GM13976 (cell line): ENCODE results near the gene ODF2L.

Experiments
- DNase-seq: peaks from one replicate; pipeline ENCODE4 v3.0.0; 2012; ENCODE audit warnings: low spot score
- in situ Hi-C: fragments of 300-500 bp; cut with MboI; formaldehyde crosslinking; loops from one replicate; pipeline ENCODE4 v1.12.0; 2022; ENCODE audit warnings: low sequenced_read_pairs, mixed read lengths, inconsistent platforms; ENCODE audit not compliant: unreplicated experiment
- TF ChIP-seq, protein P1 (sequence below): IDR thresholded peaks from 2 replicates; pipeline ENCODE4 v1.5.1; 2012; ENCODE audit warnings: borderline replicate concordance, mild to moderate bottlenecking; ENCODE audit not compliant: insufficient read depth; ENCODE audit errors: extremely low read depth, missing control alignments, control extremely low read depth

Gene ODF2L

DNA sequence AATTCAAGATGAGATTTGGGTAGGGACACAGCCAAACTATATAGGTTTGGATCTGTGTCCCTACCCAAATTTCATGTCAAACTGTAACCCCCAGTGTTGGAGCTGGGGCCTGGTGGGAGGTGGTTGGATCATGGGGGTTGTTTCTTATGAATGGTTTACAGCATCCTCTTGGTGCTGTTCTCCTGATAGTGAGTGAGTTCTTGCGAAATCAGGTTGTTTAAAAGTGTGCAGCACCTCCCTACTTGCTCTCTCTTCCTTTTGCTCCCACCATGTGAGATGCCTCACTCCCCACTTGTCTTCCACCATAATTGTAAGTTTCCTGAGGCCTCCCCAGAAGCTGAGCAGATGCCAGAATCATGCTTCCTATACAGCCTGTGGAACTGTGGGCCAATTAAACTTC lies 17.3 kb downstream of the ODF2L start:
- no peak for DNase-seq
- TF ChIP-seq, protein P1, sequence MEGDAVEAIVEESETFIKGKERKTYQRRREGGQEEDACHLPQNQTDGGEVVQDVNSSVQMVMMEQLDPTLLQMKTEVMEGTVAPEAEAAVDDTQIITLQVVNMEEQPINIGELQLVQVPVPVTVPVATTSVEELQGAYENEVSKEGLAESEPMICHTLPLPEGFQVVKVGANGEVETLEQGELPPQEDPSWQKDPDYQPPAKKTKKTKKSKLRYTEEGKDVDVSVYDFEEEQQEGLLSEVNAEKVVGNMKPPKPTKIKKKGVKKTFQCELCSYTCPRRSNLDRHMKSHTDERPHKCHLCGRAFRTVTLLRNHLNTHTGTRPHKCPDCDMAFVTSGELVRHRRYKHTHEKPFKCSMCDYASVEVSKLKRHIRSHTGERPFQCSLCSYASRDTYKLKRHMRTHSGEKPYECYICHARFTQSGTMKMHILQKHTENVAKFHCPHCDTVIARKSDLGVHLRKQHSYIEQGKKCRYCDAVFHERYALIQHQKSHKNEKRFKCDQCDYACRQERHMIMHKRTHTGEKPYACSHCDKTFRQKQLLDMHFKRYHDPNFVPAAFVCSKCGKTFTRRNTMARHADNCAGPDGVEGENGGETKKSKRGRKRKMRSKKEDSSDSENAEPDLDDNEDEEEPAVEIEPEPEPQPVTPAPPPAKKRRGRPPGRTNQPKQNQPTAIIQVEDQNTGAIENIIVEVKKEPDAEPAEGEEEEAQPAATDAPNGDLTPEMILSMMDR, result no peak
- in situ Hi-C loops, result loop anchor here (25.0 kb wide), 1 partner anchor 708 kb away; no protein-coding TSS in a partner anchor

DNA sequence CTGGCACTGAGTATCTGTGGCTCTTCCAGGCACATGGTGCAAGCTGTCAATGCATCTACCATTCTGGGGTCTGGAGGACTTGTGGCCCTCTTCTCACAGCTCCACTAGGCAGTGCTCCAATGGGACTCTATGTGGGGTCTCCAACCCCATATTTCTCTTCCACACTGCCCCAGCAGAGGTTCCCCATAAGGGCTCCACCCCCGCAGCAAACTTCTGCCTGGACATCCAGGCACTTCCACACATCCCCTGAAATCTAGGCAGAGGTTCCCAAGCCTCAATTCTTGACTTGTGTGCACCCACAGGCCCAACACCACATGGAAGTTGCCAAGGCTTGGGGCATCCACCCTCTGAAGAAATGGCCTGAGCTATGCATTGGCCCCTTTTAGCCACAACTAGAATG lies 18.8 kb downstream of the ODF2L start:
- DNase-seq, result no peak
- TF ChIP-seq, protein P1, result no peak
- in situ Hi-C loops, result loop anchor here (25.0 kb wide), 1 partner anchor 710 kb away; no protein-coding TSS in a partner anchor

DNA sequence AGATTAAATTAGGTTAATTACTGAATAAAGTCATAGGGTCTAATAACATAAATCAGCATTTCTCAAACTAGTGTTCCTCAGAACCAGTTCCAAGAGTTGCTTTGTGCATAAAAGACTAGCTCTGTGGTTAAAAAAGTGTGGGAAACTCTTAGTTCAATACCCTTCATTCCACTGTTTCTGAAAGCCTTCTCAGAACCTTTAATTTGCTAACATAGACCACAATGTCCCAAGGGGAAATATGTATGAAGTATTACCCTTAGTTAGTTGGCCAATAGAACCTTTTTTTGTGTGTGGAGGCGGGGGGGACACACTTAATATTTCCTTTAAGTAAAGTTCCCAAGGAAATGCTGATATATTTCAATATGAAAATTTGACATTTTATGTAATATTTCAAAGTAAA lies 20.4 kb downstream of the ODF2L start:
- TF ChIP-seq, protein P1, result no peak
- in situ Hi-C loops, result loop anchor here (25.0 kb wide), 1 partner anchor 712 kb away; no protein-coding TSS in a partner anchor
- DNase-seq, result no peak

DNA sequence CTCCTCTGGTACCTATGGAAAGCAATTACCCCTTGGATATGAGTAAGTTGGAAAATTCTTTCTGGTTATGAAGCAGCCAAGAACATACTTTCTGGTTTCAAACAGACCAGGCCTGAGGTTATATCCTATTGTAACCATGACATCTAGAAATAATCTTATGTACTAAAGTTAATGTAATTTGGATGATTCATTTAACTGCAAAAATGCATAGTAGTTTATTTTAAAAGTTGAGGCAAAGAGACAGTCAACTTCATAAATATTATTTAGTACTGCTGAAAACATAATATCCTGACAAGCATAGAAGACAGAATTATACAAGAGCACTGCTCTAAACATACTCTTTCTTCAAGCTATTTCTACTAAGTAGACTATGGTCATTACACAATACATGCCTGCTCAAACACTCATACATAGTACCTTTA lies 25.5 kb downstream of the ODF2L start:
- TF ChIP-seq, protein P1, result no peak
- DNase-seq, result no peak
- in situ Hi-C loops, result no loop called here

DNA sequence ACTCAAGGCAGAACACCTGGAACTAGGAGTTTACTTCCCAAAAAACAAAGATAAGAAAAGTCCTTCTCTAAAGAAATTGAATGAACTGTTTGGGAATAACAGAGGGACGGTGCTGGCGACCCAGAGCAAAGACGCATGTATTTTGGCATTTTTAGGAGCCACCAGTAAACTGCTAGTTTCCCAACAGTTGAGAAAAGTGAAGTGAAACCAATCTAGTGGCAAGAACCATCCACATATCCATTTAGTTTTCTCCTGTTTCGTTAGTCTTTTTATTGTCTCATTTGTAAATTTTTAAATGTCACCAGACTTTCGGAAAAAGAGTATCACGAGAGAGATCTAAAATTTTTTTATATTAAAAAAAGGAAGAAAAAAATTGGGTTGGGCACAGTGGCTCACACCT lies 30.2 kb downstream of the ODF2L start:
- TF ChIP-seq, protein P1, result no peak
- DNase-seq, result no peak
- in situ Hi-C loops, result no loop called here

DNA sequence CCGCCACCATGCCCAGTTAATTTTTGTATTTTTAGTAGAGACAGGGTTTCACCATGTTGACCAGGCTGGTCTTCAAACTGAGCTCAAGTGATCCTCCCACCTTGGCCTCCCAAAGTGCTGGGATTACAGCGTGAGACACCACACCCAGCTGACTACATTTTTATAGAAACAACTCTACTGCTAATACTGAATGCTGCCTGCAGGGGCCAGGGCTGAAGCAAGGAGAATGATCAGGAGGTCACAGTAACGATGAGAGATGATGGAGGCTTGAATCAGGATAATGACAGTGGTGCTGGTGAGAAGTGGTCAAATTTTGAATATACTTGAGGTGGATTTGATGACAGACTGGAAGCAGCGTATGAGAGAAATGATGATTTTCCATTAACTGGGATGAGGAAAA lies 33.3 kb downstream of the ODF2L start:
- DNase-seq, result no peak
- TF ChIP-seq, protein P1, result no peak
- in situ Hi-C loops, result no loop called here

DNA sequence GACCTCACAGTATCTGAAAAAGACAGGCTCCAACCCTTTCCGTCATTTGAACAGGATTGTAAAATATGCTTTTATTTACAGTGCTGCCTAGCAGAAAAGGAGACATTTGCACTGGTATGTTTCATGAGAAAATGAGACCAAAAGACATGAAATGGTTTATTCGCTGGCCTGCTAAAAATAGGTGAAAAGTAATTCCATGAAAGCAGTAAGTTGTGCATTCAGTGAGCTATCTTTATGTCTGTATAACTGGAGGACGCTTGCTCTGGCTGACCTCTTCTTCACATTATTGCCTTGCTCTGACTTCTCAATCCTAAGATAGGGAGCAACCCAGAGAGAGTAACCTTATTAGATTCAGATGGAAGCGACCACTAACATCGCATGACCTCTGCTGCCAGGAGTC lies 38.3 kb downstream of the ODF2L start:
- in situ Hi-C loops, result no loop called here
- no peak for DNase-seq
- TF ChIP-seq, protein P1, result no peak
